C4-2B (cell line): ENCODE data around the gene ACAP3.

Experiments
- ZFX ChIP-seq: fragments of 450-650 bp; IDR thresholded peaks from 2 replicates; pipeline ENCODE4 v1.6.1; 2017
- TF ChIP-seq, protein P1 (sequence below): fragments of 450-650 bp; conservative IDR thresholded peaks from 2 replicates; pipeline ENCODE4 v1.5.1; 2017; ENCODE audit warnings: mild to moderate bottlenecking

DNA sequence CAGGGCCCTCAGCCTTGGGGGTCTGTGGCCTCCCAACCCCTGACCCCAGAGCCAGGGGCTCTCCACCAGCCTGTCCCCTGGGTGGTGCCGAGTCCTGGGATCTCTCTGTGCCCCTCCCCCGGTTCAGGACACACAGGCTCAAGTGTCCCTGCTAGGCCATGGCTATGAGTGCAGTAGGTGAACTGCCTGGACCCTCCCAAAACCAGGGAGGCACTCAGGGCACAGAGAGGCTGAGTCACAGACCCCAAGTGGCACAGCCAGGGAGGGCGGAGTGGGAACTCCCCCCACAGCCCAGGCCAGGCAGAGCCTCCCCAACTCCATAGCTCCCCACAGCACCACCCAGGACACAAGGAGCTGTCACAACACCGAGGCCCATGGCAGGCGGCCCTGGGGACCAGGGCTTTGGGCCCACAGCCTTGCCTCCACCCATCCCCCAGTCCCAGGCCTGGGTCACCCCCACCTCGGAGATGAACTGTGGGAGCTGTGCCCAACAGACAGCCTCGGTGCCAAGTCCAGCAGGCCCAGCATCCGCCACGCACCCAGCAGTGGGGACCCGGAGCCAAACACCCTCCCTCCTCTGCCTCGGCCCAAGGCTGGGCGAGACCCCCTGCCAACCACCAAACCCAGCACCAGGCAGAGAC is 38.2 kb upstream of the ACAP3 start:
- TF ChIP-seq, protein P1, sequence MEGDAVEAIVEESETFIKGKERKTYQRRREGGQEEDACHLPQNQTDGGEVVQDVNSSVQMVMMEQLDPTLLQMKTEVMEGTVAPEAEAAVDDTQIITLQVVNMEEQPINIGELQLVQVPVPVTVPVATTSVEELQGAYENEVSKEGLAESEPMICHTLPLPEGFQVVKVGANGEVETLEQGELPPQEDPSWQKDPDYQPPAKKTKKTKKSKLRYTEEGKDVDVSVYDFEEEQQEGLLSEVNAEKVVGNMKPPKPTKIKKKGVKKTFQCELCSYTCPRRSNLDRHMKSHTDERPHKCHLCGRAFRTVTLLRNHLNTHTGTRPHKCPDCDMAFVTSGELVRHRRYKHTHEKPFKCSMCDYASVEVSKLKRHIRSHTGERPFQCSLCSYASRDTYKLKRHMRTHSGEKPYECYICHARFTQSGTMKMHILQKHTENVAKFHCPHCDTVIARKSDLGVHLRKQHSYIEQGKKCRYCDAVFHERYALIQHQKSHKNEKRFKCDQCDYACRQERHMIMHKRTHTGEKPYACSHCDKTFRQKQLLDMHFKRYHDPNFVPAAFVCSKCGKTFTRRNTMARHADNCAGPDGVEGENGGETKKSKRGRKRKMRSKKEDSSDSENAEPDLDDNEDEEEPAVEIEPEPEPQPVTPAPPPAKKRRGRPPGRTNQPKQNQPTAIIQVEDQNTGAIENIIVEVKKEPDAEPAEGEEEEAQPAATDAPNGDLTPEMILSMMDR, result no peak
- no peak for TF ChIP-seq ZFX
